Colonic mucosa (tissue), 4 donors: Measurements from ENCODE around the gene THSD8. TPM values are rescaled to one million over a fixed set of nuclear protein-coding genes. Genes with fewer than 3 reads are reported as not detected.

ENCODE experiments used
- DNase-seq: peaks from one replicate; pipeline ENCODE4 v3.0.0-alpha.2; 2020
- H3K27ac ChIP-seq: fragments of 200-600 bp; one replicate; pipeline ENCODE4 v1.8.0; 2021
- H3K27me3 ChIP-seq: fragments of 200-600 bp; one replicate; pipeline ENCODE4 v1.8.0; 2021
- H3K36me3 ChIP-seq: fragments of 200-600 bp; one replicate; pipeline ENCODE4 v1.8.0; 2021
- H3K4me1 ChIP-seq: fragments of 200-600 bp; one replicate; pipeline ENCODE4 v1.8.0; 2021; ENCODE audit warnings: mild to moderate bottlenecking
- H3K4me3 ChIP-seq: fragments of 200-600 bp; one replicate; pipeline ENCODE4 v1.8.0; 2021
- H3K9ac ChIP-seq, 2 donors: one replicate each; pipeline ENCODE4 v1.7.0; 2013; ENCODE audit warnings: control low read depth in 2 of 2, low read depth in 2 of 2, low read length in 2 of 2
- H3K9me3 ChIP-seq: fragments of 200-600 bp; one replicate; pipeline ENCODE4 v1.8.0; 2021
- intact Hi-C: fragments of 100-400 bp; cut with DNase I; formaldehyde crosslinking; loops from one replicate; pipeline ENCODE4 v1.14.1; 2022
- total RNA-seq, 2 donors: library from RNA; stranded (reverse); fragmentation: NEBNext Ultra II Directional in 1 of 2; extraction: Animal tissue kit (Norgen Biotek cat#: 25700) in 1 of 2; gene quantifications; one replicate each; pipeline ENCODE4 v1.2.1, GENCODE V29; 2021
- TF ChIP-seq, protein P1 (sequence below): fragments of 200-600 bp; IDR thresholded peaks from one replicate; pipeline ENCODE4 v1.8.0; 2022; ENCODE audit warnings: antibody characterized with exemption, mild to moderate bottlenecking
- donor health status: healthy.
- donor health status: DM: no; HTN: no; CAD: no.
- donor health status: DM: no; HTN: no; CAD: no.

The THSD8 gene
- total RNA-seq, 2 donors from 2014 or later: 6.5 to 18.5 TPM

- H3K9ac ChIP-seq: peak overlapping the region; percentile 83 to 95
- H3K27me3 ChIP-seq: no peaks in the 10 kb centered on the region
- no peaks in the 10 kb centered on the region for H3K9me3 ChIP-seq
- peak overlapping the region; percentile 100 for H3K27ac ChIP-seq
- H3K4me3 ChIP-seq: peak overlapping the region; percentile 90
- peak; percentile 94 for DNase-seq
- intact Hi-C loops: no loop called here
- no peaks in the 10 kb centered on the region for H3K36me3 ChIP-seq
- peaks cover 30% of the 10 kb centered on the region for H3K4me1 ChIP-seq
- TF ChIP-seq, protein P1, sequence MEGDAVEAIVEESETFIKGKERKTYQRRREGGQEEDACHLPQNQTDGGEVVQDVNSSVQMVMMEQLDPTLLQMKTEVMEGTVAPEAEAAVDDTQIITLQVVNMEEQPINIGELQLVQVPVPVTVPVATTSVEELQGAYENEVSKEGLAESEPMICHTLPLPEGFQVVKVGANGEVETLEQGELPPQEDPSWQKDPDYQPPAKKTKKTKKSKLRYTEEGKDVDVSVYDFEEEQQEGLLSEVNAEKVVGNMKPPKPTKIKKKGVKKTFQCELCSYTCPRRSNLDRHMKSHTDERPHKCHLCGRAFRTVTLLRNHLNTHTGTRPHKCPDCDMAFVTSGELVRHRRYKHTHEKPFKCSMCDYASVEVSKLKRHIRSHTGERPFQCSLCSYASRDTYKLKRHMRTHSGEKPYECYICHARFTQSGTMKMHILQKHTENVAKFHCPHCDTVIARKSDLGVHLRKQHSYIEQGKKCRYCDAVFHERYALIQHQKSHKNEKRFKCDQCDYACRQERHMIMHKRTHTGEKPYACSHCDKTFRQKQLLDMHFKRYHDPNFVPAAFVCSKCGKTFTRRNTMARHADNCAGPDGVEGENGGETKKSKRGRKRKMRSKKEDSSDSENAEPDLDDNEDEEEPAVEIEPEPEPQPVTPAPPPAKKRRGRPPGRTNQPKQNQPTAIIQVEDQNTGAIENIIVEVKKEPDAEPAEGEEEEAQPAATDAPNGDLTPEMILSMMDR: no peak
Observed at GRCh38 chr19:12789904-12790619, 11.8 kb upstream of the THSD8 start.

GRCh38 chr19:12790628-12791344 is 11.1 kb upstream of the THSD8 start:
- TF ChIP-seq, protein P1: no peak
- no peaks in the 10 kb centered on the region for H3K36me3 ChIP-seq
- DNase-seq: no peak
- no peaks in the 10 kb centered on the region for H3K9me3 ChIP-seq
- H3K9ac ChIP-seq: peak overlapping the region; percentile 83 to 95
- H3K27ac ChIP-seq: peak overlapping the region; percentile 100
- peaks cover 29% of the 10 kb centered on the region for H3K4me1 ChIP-seq
- intact Hi-C loops: no loop called here
- peak overlapping the region; percentile 90 for H3K4me3 ChIP-seq
- no peaks in the 10 kb centered on the region for H3K27me3 ChIP-seq

DNA sequence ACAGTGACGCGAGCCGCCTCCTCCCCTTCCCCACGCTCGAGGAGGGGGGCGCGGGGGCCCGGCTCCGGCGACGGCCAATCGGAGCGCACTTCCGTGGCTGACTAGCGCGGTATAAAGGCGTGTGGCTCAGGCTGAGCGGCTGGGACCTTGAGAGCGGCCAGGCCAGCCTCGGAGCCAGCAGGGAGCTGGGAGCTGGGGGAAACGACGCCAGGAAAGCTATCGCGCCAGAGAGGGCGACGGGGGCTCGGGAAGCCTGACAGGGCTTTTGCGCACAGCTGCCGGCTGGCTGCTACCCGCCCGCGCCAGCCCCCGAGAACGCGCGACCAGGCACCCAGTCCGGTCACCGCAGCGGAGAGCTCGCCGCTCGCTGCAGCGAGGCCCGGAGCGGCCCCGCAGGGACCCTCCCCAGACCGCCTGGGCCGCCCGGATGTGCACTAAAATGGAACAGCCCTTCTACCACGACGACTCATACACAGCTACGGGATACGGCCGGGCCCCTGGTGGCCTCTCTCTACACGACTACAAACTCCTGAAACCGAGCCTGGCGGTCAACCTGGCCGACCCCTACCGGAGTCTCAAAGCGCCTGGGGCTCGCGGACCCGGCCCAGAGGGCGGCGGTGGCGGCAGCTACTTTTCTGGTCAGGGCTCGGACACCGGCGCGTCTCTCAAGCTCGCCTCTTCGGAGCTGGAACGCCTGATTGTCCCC is 10.4 kb upstream of the THSD8 start, which contains the start of gene JUNB:
Gene JUNB (plus strand): TSS at position 142 of the 706 bp plus-strand sequence. CDS start 286 bp downstream, at position 428.
- no peaks in the 10 kb centered on the region for H3K9me3 ChIP-seq
- intact Hi-C loops: no loop called here
- TF ChIP-seq, protein P1: no peak
- peak; percentile 98 for DNase-seq
- peak within 1 kb of the TSS; percentile 95 to 97 for H3K9ac ChIP-seq
- no peaks in the 10 kb centered on the region for H3K36me3 ChIP-seq
- peak within 1 kb of the TSS; percentile 90 for H3K4me3 ChIP-seq
- H3K4me1 ChIP-seq: peaks cover 28% of the 10 kb centered on the region
- H3K27me3 ChIP-seq: no peaks in the 10 kb centered on the region
- peak within 1 kb of the TSS; percentile 100 for H3K27ac ChIP-seq

DNA sequence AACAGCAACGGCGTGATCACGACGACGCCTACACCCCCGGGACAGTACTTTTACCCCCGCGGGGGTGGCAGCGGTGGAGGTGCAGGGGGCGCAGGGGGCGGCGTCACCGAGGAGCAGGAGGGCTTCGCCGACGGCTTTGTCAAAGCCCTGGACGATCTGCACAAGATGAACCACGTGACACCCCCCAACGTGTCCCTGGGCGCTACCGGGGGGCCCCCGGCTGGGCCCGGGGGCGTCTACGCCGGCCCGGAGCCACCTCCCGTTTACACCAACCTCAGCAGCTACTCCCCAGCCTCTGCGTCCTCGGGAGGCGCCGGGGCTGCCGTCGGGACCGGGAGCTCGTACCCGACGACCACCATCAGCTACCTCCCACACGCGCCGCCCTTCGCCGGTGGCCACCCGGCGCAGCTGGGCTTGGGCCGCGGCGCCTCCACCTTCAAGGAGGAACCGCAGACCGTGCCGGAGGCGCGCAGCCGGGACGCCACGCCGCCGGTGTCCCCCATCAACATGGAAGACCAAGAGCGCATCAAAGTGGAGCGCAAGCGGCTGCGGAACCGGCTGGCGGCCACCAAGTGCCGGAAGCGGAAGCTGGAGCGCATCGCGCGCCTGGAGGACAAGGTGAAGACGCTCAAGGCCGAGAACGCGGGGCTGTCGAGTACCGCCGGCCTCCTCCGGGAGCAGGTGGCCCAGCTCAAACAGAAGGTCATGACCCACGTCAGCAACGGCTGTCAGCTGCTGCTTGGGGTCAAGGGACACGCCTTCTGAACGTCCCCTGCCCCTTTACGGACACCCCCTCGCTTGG is 9.6 kb upstream of the THSD8 start:
- Histone ChIP-seq H3K4me1 (peaks cover 20% of the 10 kb centered on the region), H3K36me3 (no peaks in the 10 kb centered on the region), H3K4me3 (peak overlapping the region; percentile 90), H3K9ac (peak overlapping the region; percentile 95 to 97), H3K27me3 (no peaks in the 10 kb centered on the region), H3K27ac (peak overlapping the region; percentile 100), H3K9me3 (no peaks in the 10 kb centered on the region)
- TF ChIP-seq, protein P1: no peak
- peak; percentile 78 for DNase-seq
- intact Hi-C loops: no loop called here
